SIG-M5 treated with dmso at 0.1 percent for 504 hours (cell line): ENCODE results near the gene ARRB1.
"Not testable (repeated sequence)": the region's sequence is repeated elsewhere in the genome, so short reads cannot be mapped to it uniquely, and the experiment has no call there.

Source experiments
- DNase-seq: peaks from one replicate; lab custom pipeline; 2025; ENCODE audit not compliant: unreplicated experiment; lab: John Stamatoyannopoulos, UW

Gene ARRB1

GRCh38 chr11:75324189-75324588 is 27.3 kb downstream of the ARRB1 start:
- DNase-seq: no peak

DNA sequence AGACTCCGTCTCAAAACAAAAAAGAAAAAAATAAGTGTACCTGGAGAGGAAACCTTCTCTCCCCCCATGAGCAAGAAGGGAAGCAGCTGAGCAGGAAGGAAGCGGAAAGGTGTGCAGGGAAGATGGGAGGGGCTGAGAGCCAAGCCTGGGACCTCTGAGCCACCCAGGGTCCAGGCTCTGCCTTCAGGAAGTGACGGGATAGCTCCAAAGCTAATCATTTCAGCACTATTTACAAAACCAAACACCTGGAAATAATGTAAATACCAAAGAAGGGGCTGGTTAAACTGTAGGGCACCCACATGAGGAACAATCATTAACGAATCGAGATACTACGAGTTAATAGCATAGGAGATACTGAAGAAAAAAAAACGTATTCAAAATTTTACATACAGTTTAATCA is 27.9 kb downstream of the ARRB1 start:
- DNase-seq: no peak

DNA sequence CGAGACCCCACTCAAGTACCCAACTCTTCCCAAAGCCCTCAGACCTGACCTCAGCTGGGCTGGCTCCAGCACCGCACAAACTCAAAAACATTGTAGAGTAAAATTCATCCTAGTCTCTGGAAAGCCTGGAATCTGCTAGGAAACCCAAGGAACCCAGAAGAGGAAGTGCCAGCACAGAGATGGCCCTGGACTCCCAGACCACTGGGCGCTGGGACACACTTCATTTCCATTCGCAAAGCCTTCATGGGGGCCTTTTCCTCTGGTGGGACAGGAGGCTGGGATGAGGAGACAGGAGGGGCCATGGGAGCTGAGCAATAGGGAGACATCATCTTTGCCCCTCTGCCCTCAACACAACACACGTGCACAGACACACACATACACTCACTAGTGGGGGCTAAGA is 30.8 kb downstream of the ARRB1 start:
- DNase-seq: no peak

GRCh38 chr11:75320046-75320618 is 31.3 kb downstream of the ARRB1 start:
- no peak for DNase-seq

DNA sequence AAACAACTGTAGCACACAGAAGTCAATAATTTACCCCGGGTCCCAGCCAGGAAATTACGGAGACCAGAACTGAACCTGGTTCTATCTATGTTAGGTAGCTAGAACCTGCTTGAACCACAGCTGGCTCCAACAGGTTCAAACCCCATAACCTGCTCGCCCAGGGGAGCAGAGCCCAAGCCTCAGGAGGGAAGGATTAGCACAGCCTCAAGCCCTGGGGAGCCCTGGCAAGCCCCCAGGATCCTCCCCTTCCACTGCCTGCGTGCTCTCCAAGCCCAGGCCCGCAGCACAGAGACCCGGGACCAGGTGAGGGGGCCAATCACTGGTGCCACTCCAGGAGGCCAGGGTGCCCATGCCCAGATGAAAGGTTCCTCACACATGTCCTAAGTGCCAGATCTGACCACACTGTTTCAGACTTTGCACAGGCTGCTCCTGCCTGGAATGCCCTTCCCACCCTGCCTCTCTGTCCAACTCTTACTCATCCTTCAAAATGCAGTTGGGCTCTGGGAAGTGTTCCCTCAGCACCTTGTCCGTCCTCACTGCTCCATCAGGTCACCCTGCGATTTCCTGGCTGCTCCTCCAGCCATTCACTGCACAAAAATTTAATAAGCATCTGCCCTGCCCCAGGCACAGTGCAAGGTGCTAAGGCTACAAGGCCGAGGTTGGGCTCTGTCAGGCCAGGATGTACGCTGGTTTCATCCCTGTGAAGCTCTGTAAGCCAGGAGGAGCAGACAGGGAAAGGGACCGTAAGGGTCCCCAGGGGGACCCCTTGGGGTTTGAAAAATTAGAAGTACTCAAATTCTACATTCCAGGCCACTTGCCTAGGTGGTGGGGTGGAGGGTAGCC is 32.2 kb downstream of the ARRB1 start:
- DNase-seq: no peak

GRCh38 chr11:75317446-75318122 is 33.9 kb downstream of the ARRB1 start:
- no peak for DNase-seq

DNA sequence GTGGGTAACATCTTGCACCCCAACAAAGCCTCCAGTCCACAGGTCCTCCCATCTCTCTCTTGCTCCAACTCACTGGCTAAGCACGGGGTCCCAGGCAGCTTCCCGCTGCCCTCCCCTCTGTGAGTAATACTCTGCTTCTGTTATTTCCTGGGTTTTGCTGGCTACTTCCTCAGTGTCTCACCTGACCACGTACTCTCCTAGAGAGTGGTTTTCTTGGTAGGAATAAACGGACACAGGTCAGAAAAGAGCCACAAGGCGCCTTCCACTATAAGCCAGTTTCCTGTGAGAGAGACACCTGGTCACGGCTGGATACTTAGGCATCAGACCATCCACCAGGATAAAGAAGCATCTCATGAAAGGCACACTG is 36.0 kb downstream of the ARRB1 start:
- DNase-seq: no peak

GRCh38 chr11:75314771-75315438 is 36.6 kb downstream of the ARRB1 start:
- no peak for DNase-seq

DNA sequence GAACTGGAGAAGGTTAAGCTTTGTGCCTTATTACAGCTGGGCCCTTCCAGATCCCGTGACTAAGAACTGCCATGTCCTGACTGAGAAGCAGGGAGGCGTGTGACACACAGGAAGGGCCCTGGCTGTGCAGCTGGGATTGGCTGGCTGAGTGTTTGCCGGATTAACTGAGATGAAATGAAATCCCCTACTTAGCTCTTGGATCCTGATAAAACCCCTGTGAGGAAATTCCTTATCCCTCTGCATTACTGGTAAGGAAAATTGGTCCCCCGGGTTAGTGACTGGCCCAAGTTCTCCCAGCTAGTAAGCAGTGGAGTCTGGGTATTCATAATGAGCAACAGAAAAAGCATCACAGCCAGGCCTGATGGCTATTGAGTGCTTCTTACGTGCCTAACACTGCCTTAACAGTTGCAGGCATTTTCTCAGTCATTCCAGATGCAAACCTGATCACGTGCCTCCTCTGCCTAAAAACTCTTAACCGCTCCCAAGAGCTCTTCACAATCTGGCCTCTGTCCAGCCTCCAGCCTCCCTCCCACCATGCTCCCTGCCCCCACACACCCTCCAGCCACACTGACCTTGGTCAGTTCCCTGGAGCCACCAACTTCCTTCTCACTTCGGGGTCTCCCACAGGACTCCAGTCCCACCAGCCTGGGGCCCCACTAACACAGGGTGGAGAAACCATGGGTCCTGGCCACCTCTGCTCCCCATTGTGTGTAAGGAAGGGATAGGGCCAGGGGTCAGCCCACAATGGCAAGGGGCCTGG is 37.8 kb downstream of the ARRB1 start:
- DNase-seq: no peak

DNA sequence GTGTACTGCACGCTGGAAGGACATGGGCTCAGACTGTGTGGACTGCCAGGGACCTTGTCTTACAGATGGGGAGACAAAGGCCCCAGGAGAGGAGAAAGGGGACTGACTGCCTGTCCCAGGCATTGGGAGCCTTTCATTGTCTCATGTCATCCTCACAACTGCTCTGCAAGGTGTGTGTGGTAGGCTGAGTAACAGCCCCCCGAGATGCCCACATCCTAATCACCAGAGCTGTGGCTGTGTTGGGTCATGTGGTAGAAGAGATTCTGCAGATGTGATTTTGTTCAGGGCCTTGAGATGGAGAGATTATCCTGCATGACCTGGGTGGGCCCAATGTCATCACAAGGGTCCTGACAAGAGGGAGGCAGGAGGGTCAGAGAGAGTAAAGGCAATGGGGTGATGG is 39.1 kb downstream of the ARRB1 start:
- no peak for DNase-seq

GRCh38 chr11:75311858-75312288 is 39.6 kb downstream of the ARRB1 start:
- DNase-seq: no peak

DNA sequence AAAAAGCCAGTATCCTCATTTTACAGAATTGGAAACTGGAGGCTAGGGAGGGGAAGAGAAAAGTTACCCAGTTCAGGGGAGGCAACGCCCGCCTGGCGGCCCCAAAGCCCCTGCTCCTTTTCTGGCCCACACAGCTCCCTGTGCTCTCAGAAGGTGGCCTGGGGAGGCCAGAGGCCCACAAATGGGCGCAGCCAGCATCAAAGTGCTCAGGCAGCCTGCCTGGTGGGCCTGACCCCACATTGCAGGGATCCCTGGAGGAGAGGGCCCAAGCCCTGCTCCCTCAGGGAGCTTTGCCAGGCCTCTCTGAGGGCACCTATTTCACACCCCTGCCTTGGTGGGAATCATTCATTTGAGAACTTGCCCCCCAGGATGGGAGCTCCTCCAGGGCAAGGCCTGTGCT is 42.5 kb downstream of the ARRB1 start:
- DNase-seq: no peak

GRCh38 chr11:75308116-75308515 is 43.3 kb downstream of the ARRB1 start:
- DNase-seq: no peak

GRCh38 chr11:75307058-75307457 is 44.4 kb downstream of the ARRB1 start:
- DNase-seq: no peak

GRCh38 chr11:75306529-75306928 is 44.9 kb downstream of the ARRB1 start:
- DNase-seq: no peak

GRCh38 chr11:75305993-75306392 is 45.5 kb downstream of the ARRB1 start:
- no peak for DNase-seq

DNA sequence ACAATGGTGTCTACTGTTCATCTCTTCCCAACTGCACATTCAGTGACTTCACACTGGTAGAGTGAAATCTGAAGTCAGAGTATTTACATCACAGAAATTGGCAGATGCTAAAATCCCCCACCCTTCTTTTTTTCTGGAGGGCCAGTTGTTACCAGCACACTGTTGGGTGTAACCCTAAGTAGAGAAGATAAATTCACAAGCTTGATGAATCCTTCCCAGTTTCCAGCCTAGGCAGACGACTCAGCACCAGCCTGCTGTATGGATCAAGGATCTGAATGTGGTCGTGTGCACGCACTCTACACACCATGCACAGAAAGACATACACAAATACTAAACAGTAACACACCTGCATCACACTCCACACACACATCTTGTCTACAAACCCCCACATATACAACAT is 46.0 kb downstream of the ARRB1 start:
- no peak for DNase-seq

DNA sequence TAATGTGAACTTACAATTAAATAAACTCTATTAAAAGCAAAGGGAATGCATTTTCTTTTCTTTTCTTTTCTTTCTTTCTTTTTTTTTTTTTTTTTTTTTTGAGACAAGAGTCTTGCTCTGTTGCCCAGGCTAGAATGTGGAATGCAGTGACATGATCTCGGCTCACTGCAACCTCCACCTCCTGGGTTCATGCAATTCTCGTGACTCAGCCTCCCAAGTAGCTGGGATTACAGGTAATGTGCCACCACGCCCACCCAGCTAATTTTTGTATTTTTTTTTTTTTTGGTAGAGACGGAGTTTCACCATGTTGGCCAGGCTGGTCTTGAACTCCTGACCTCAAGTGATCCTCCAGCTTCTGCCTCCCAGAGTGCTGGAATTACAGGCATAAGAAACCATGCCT is 46.5 kb downstream of the ARRB1 start:
- not testable (repeated sequence) for DNase-seq

DNA sequence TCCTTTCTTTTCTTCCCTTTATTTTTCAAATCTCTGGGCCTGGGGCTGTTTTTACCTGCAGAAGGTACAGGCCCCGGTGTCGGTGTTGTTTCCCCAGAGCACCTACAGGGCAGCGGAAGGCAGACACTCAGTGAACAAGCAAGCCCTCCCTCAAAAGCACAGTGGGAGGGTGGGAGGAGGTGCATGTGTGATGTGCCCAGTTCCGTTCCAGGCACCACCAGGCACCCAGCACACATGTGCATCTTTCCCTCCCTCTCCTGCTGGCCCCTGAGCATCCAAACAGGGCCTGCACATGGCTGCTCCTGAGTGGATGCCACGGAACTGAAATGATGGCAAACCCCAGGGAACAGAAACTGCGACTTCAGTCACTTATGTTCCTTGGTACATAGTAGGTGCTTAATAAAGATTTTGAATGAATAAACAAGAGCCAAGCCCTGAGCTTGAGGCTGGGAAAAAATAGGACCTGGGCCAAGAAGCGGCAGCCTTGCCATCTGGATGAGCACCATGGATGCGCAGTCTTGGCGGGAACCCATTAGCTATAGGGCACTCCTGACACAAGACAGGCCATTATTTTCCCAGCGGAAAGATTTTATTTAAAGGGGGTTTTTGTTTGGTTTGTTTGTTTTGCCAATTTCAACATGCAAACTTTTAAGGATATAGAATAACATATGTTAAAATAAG is 47.8 kb downstream of the ARRB1 start:
- no peak for DNase-seq

DNA sequence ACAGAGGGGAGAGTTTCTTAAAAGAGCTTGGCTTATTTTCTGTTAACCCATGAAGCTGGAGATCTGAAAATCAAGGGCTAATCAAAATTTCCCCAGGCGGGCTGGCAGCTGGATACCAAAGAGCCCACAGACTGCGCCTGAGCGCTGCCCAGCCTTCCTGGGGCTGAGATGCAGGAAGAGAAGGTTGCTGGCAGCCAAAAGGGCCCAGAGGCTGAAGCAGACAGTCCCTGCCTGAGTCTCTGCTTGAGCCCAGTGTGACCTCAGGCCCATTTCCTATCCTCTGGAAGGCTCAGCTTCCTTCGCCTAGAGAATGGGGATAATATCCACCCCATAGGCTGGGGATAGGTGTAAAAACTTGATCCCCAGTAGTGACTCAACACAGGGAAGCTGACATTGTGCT is 49.1 kb downstream of the ARRB1 start:
- DNase-seq: no peak
